Activated naive CD8-positive, alpha-beta T cell (primary cell): ENCODE measurements around the gene ZNF71.

Experiments used
- H3K27ac Mint-ChIP-seq: one replicate; pipeline ENCODE4 v1.8.0; 2021; ENCODE audit warnings: mixed read lengths
- H3K27me3 Mint-ChIP-seq: one replicate; pipeline ENCODE4 v1.8.0; 2021; ENCODE audit warnings: mixed read lengths
- H3K36me3 Mint-ChIP-seq: one replicate; pipeline ENCODE4 v1.8.0; 2021; ENCODE audit warnings: mixed read lengths
- H3K4me1 Mint-ChIP-seq: one replicate; pipeline ENCODE4 v1.8.0; 2021; ENCODE audit warnings: low read depth, mixed read lengths
- H3K4me3 Mint-ChIP-seq: one replicate; pipeline ENCODE4 v1.8.0; 2021; ENCODE audit warnings: mild to moderate bottlenecking, mixed read lengths
- H3K9me3 Mint-ChIP-seq: one replicate; pipeline ENCODE4 v1.8.0; 2021; ENCODE audit warnings: low read depth, mixed read lengths

ZNF71 gene

GRCh38 chr19:56594783-56595547 lies at the start of gene ZNF71:
Gene ZNF71 (plus strand): TSS chr19:56595302. CDS start chr19:56601559, 6,257 bp downstream.
- Mint-ChIP-seq H3K36me3 (peaks cover 15% of the 10 kb centered on the region), H3K27ac (peak within 1 kb of the TSS; percentile 84), H3K4me3 (peak within 1 kb of the TSS; percentile 94), H3K27me3 (no peaks in the 10 kb centered on the region), H3K4me1 (peaks cover 18% of the 10 kb centered on the region), H3K9me3 (peaks cover 14% of the 10 kb centered on the region)

- no peak overlapping the region for H3K27ac Mint-ChIP-seq
- H3K4me3 Mint-ChIP-seq: no peak overlapping the region
- peaks cover 27% of the 10 kb centered on the region for H3K9me3 Mint-ChIP-seq
- no peaks in the 10 kb centered on the region for H3K27me3 Mint-ChIP-seq
- peaks cover 70% of the 10 kb centered on the region for H3K36me3 Mint-ChIP-seq
- H3K4me1 Mint-ChIP-seq: no peaks in the 10 kb centered on the region
These were observed 47.6 kb upstream of the ZNF71 start for GRCh38 chr19:56547535-56547934.

GRCh38 chr19:56554272-56554869 lies 40.7 kb upstream of the ZNF71 start:
- no peaks in the 10 kb centered on the region for H3K4me1 Mint-ChIP-seq
- no peak overlapping the region for H3K27ac Mint-ChIP-seq
- H3K4me3 Mint-ChIP-seq: no peak overlapping the region
- peaks cover 56% of the 10 kb centered on the region for H3K36me3 Mint-ChIP-seq
- H3K27me3 Mint-ChIP-seq: no peaks in the 10 kb centered on the region
- peaks cover 44% of the 10 kb centered on the region for H3K9me3 Mint-ChIP-seq

GRCh38 chr19:56562766-56563165 lies 32.3 kb upstream of the ZNF71 start:
- Mint-ChIP-seq H3K9me3 (peaks cover 30% of the 10 kb centered on the region), H3K4me3 (no peak overlapping the region), H3K4me1 (peaks cover 9% of the 10 kb centered on the region), H3K27ac (no peak overlapping the region), H3K27me3 (no peaks in the 10 kb centered on the region), H3K36me3 (peaks cover 35% of the 10 kb centered on the region)

GRCh38 chr19:56566904-56567273 lies 28.2 kb upstream of the ZNF71 start:
- Mint-ChIP-seq H3K36me3 (peaks cover 47% of the 10 kb centered on the region), H3K27me3 (no peaks in the 10 kb centered on the region), H3K4me1 (peaks cover 16% of the 10 kb centered on the region), H3K4me3 (peak overlapping the region; percentile 94), H3K9me3 (peaks cover 21% of the 10 kb centered on the region), H3K27ac (peak overlapping the region; percentile 22)

GRCh38 chr19:56567274-56568120 lies 27.6 kb upstream of the ZNF71 start, which contains the start of gene ZNF470:
Gene ZNF470 (plus strand): TSS chr19:56567468. CDS start chr19:56570312, 2,844 bp downstream.
- Mint-ChIP-seq H3K36me3 (peaks cover 47% of the 10 kb centered on the region), H3K27me3 (no peaks in the 10 kb centered on the region), H3K4me3 (peak within 1 kb of the TSS; percentile 94)

GRCh38 chr19:56572589-56572988 lies 22.5 kb upstream of the ZNF71 start:
- H3K36me3 Mint-ChIP-seq: peaks cover 67% of the 10 kb centered on the region
- H3K27ac Mint-ChIP-seq: no peak overlapping the region
- peaks cover 45% of the 10 kb centered on the region for H3K9me3 Mint-ChIP-seq
- no peak overlapping the region for H3K4me3 Mint-ChIP-seq
- H3K27me3 Mint-ChIP-seq: no peaks in the 10 kb centered on the region
- H3K4me1 Mint-ChIP-seq: peaks cover 7% of the 10 kb centered on the region

More at GRCh38 chr19:56567274-56568120, 27.6 kb upstream of the ZNF71 start, which contains the start of gene ZNF470:
- peaks cover 16% of the 10 kb centered on the region for H3K4me1 Mint-ChIP-seq
- H3K9me3 Mint-ChIP-seq: peaks cover 21% of the 10 kb centered on the region
- H3K27ac Mint-ChIP-seq: peak within 1 kb of the TSS; percentile 51

GRCh38 chr19:56573914-56574313 lies 21.2 kb upstream of the ZNF71 start:
- no peaks in the 10 kb centered on the region for H3K4me1 Mint-ChIP-seq
- peaks cover 70% of the 10 kb centered on the region for H3K36me3 Mint-ChIP-seq
- H3K27me3 Mint-ChIP-seq: no peaks in the 10 kb centered on the region
- peaks cover 47% of the 10 kb centered on the region for H3K9me3 Mint-ChIP-seq
- H3K27ac Mint-ChIP-seq: no peak overlapping the region
- no peak overlapping the region for H3K4me3 Mint-ChIP-seq

GRCh38 chr19:56577719-56578602 lies 17.1 kb upstream of the ZNF71 start:
- Mint-ChIP-seq H3K4me1 (no peaks in the 10 kb centered on the region), H3K36me3 (peaks cover 55% of the 10 kb centered on the region), H3K9me3 (peaks cover 42% of the 10 kb centered on the region), H3K27ac (no peak overlapping the region), H3K27me3 (no peaks in the 10 kb centered on the region), H3K4me3 (no peak overlapping the region)

GRCh38 chr19:56594446-56594782 lies 688 bp upstream of the ZNF71 start:
- H3K27me3 Mint-ChIP-seq: no peaks in the 10 kb centered on the region
- H3K4me1 Mint-ChIP-seq: peaks cover 18% of the 10 kb centered on the region
- H3K27ac Mint-ChIP-seq: no peak overlapping the region
- peaks cover 14% of the 10 kb centered on the region for H3K9me3 Mint-ChIP-seq
- peak overlapping the region; percentile 94 for H3K4me3 Mint-ChIP-seq
- peaks cover 15% of the 10 kb centered on the region for H3K36me3 Mint-ChIP-seq

GRCh38 chr19:56595548-56595899 lies 422 bp downstream of the ZNF71 start:
- peak overlapping the region; percentile 94 for H3K4me3 Mint-ChIP-seq
- peaks cover 16% of the 10 kb centered on the region for H3K9me3 Mint-ChIP-seq
- peaks cover 17% of the 10 kb centered on the region for H3K36me3 Mint-ChIP-seq
- H3K27ac Mint-ChIP-seq: peak overlapping the region; percentile 84
- no peaks in the 10 kb centered on the region for H3K27me3 Mint-ChIP-seq
- peaks cover 18% of the 10 kb centered on the region for H3K4me1 Mint-ChIP-seq

GRCh38 chr19:56596676-56597075 lies 1.6 kb downstream of the ZNF71 start:
- H3K27ac Mint-ChIP-seq: no peak overlapping the region
- H3K27me3 Mint-ChIP-seq: no peaks in the 10 kb centered on the region
- H3K36me3 Mint-ChIP-seq: peaks cover 25% of the 10 kb centered on the region
- H3K4me1 Mint-ChIP-seq: peaks cover 18% of the 10 kb centered on the region
- H3K4me3 Mint-ChIP-seq: peak overlapping the region; percentile 94
- peaks cover 23% of the 10 kb centered on the region for H3K9me3 Mint-ChIP-seq

GRCh38 chr19:56597696-56598095 lies 2.6 kb downstream of the ZNF71 start:
- H3K4me1 Mint-ChIP-seq: peaks cover 19% of the 10 kb centered on the region
- no peak overlapping the region for H3K27ac Mint-ChIP-seq
- H3K36me3 Mint-ChIP-seq: peaks cover 34% of the 10 kb centered on the region
- H3K4me3 Mint-ChIP-seq: no peak overlapping the region
- H3K9me3 Mint-ChIP-seq: peaks cover 23% of the 10 kb centered on the region
- no peaks in the 10 kb centered on the region for H3K27me3 Mint-ChIP-seq

- no peaks in the 10 kb centered on the region for H3K27me3 Mint-ChIP-seq
- H3K27ac Mint-ChIP-seq: no peak overlapping the region
- peaks cover 55% of the 10 kb centered on the region for H3K36me3 Mint-ChIP-seq
- peaks cover 4% of the 10 kb centered on the region for H3K4me1 Mint-ChIP-seq
- no peak overlapping the region for H3K4me3 Mint-ChIP-seq
- peaks cover 28% of the 10 kb centered on the region for H3K9me3 Mint-ChIP-seq
These were observed 6.3 kb downstream of the ZNF71 start for GRCh38 chr19:56601375-56601774.
